CD4-positive, CD25-positive, alpha-beta regulatory T cell (primary cell): ENCODE results near the gene SMARCC1. TPM values are rescaled to one million over a fixed set of nuclear protein-coding genes. Genes with fewer than 3 reads are reported as not detected.

ENCODE experiments used
- ATAC-seq, 2 donors: fragments of 150-1000 bp; cut with Tn5 transposase; one replicate each; pipeline ENCODE4 v1.10.0; 2021; ENCODE audit warnings: low read depth in 2 of 2, moderate number of reproducible peaks in 2 of 2, moderate library complexity in 1 of 2
- DNase-seq, 3 donors: peaks; one replicate each; pipeline versions ENCODE4 v3.0.0 to v3.0.0-alpha.2; 2012 to 2022; ENCODE audit warnings: mixed read lengths in 1 of 3
- H3K27ac ChIP-seq: one replicate; pipeline ENCODE4 v1.7.0; 2013; ENCODE audit warnings: mild to moderate bottlenecking, low read length; ENCODE audit not compliant: insufficient read depth, poor library complexity, severe bottlenecking
- H3K27me3 ChIP-seq: one replicate; pipeline ENCODE4 v1.7.0; 2013; ENCODE audit warnings: low read length; ENCODE audit not compliant: control insufficient read depth, insufficient read depth
- H3K36me3 ChIP-seq: one replicate; pipeline ENCODE4 v1.7.0; 2013; ENCODE audit warnings: mild to moderate bottlenecking, low read length, moderate library complexity; ENCODE audit not compliant: control insufficient read depth, insufficient read depth
- H3K4me1 ChIP-seq: 2 replicates; pipeline ENCODE4 v1.7.0; 2013; ENCODE audit warnings: mild to moderate bottlenecking, low read length; ENCODE audit not compliant: insufficient read depth, control insufficient read depth, poor library complexity, severe bottlenecking
- H3K4me3 ChIP-seq: one replicate; pipeline ENCODE4 v1.7.0; 2013; ENCODE audit warnings: low read depth, mild to moderate bottlenecking, low read length, moderate library complexity
- H3K9me3 ChIP-seq, 2 experiments: 1 replicate in 1 of 2; 2 replicates in 1 of 2; pipeline ENCODE4 v1.7.0; 2013; ENCODE audit warnings: low read length in 2 of 2, mild to moderate bottlenecking in 1 of 2, moderate library complexity in 1 of 2; ENCODE audit not compliant: control insufficient read depth in 2 of 2
- H3K27ac Mint-ChIP-seq, 3 donors: one replicate each; pipeline ENCODE4 v1.8.0; 2020 to 2022; ENCODE audit warnings: mild to moderate bottlenecking in 3 of 3, mixed read lengths in 3 of 3, moderate library complexity in 2 of 3
- H3K27me3 Mint-ChIP-seq: one replicate; pipeline ENCODE4 v1.8.0; 2022; ENCODE audit warnings: mild to moderate bottlenecking, mixed read lengths
- H3K36me3 Mint-ChIP-seq: one replicate; pipeline ENCODE4 v1.8.0; 2020; ENCODE audit warnings: mixed read lengths
- H3K4me1 Mint-ChIP-seq, 4 donors: one replicate each; pipeline ENCODE4 v1.8.0; 2020 to 2022; ENCODE audit warnings: mixed read lengths in 4 of 4, mild to moderate bottlenecking in 1 of 4
- H3K4me3 Mint-ChIP-seq, 4 donors: one replicate each; pipeline ENCODE4 v1.8.0; 2020 to 2022; ENCODE audit warnings: mild to moderate bottlenecking in 4 of 4, mixed read lengths in 4 of 4, moderate library complexity in 3 of 4
- H3K9me3 Mint-ChIP-seq, 7 donors: one replicate each; pipeline ENCODE4 v1.8.0; 2020 to 2022; ENCODE audit warnings: mixed read lengths in 7 of 7, mild to moderate bottlenecking in 3 of 7, moderate library complexity in 2 of 7
- polyA plus RNA-seq, 4 donors: library from polyadenylated mRNA; unstranded; fragments of 300-500 nt; fragmentation: Illumina TruSeq; gene quantifications; one replicate each; pipeline ENCODE4 v1.2.3, GENCODE V29; 2021
- total RNA-seq: library from RNA; stranded (reverse); gene quantifications from one replicate; pipeline ENCODE4 v1.2.3, GENCODE V29; 2022

Gene SMARCC1
- total and polyA plus RNA-seq, 5 donors from 2014 or later: 53.2 to 132 (median 56.7) TPM

DNA sequence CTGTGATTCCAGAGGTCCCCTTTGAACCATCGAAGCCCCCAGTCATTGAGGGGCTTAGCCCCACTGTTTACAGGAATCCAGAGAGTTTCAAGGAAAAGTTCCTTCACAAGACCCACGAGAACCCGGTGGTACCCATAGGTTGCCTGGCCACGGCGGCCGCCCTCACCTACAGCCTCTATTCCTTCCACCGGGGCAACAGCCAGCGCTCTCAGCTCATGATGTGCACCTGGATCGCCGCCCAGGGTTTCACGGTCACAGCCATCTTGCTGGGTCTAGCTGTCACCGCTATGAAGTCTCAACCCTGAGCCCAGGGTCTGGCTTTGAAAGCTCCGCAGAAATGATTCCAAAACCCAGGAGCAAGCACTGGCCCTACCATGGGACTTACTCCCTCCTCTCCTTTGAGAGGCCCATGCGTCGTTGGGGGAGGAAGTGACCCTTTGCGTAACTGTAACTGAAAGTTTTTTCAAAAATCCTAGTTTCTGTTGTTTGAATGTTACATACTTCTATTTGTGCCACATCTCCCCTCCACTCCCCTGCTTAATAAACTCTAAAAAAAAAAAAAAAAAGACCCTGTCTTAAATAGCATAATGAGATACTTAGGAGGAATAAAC, 118.0 kb downstream of the SMARCC1 start:
- ATAC-seq: no peak
- peak overlapping the region in 2 of 3 donors; percentile 26 to 82 for H3K27ac Mint-ChIP-seq
- H3K4me3 Mint-ChIP-seq: no peak overlapping the region
- H3K4me1 Mint-ChIP-seq: peaks cover 0 to 12% (median 2%) of the 10 kb centered on the region in 4 donors
- no peak for DNase-seq
- Histone ChIP-seq H3K4me3 (no peak overlapping the region), H3K36me3 (peaks cover 55% of the 10 kb centered on the region), H3K27me3 (no peaks in the 10 kb centered on the region), H3K9me3 (no peaks in the 10 kb centered on the region), H3K4me1 (no peaks in the 10 kb centered on the region), H3K27ac (no peak overlapping the region)
- H3K9me3 Mint-ChIP-seq: peaks cover 0 to 2% (median 0%) of the 10 kb centered on the region in 7 donors
- peaks cover 14% of the 10 kb centered on the region for H3K36me3 Mint-ChIP-seq
- no peaks in the 10 kb centered on the region for H3K27me3 Mint-ChIP-seq

DNA sequence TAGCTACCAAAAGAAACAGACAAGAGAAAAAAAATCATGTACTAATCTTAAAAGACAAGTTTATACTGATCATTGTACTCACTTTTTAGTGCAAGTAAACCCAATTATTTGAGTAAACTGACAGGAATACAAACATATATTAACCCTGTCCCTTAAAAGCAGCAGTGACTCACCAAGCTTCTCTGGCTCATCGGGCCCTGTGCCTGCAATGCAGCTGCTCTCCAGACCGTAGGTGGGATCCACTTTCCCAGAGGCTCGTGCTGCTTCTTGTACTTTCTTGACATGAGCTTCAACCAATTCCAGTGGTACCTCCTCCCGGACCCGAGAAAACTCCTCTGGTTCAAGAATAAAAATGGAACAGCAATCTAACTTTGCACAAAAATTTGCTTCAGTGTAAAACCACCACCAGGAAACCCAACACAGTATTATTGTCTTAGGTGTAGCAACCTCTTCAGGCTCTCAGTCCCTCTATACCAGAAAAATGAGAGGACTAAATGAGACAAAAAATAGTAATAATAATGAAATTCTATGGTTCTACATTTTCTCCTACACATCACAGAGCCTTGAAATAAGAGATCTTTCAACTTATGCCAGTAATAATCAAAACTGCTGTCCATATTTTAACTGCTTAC, 120.5 kb downstream of the SMARCC1 start:
- no peaks in the 10 kb centered on the region for H3K27me3 Mint-ChIP-seq
- no peak overlapping the region for H3K27ac ChIP-seq
- peak overlapping the region in 1 of 3 donors; percentile 65 for H3K27ac Mint-ChIP-seq
- H3K9me3 Mint-ChIP-seq: peaks cover 0 to 5% (median 0%) of the 10 kb centered on the region in 7 donors
- peaks cover 0 to 18% (median 5%) of the 10 kb centered on the region in 4 donors for H3K4me1 Mint-ChIP-seq
- peaks cover 39% of the 10 kb centered on the region for H3K36me3 Mint-ChIP-seq
- H3K9me3 ChIP-seq: no peaks in the 10 kb centered on the region
- ATAC-seq: no peak
- no peak for DNase-seq
- H3K4me3 Mint-ChIP-seq: no peak overlapping the region
- H3K27me3 ChIP-seq: no peaks in the 10 kb centered on the region
- no peak overlapping the region for H3K4me3 ChIP-seq
- H3K36me3 ChIP-seq: peaks cover 54% of the 10 kb centered on the region
- H3K4me1 ChIP-seq: no peaks in the 10 kb centered on the region

DNA sequence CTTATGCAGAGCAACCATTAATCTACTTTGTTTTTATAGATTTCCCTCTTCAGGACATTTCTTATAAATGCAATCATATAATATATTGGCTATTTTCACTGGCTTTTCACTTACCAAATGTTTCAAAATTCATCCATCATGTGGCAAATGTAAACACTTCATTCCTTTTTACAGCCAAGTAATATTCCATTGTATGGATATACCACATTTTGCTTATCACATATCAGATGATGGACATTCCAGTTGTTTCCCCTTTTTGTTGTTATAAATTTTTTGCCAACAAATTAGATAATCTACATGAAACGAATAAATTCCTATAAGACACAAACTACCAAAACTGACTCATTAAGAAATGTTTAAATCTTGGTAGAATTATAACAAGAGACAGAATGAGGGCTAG, 123.2 kb downstream of the SMARCC1 start:
- H3K27ac Mint-ChIP-seq: no peak overlapping the region
- peaks cover 56% of the 10 kb centered on the region for H3K36me3 ChIP-seq
- H3K4me1 ChIP-seq: no peaks in the 10 kb centered on the region
- no peak overlapping the region for H3K27ac ChIP-seq
- no peak overlapping the region for H3K4me3 ChIP-seq
- H3K4me1 Mint-ChIP-seq: peaks cover 5 to 18% (median 8%) of the 10 kb centered on the region in 4 donors
- no peak for ATAC-seq
- H3K27me3 ChIP-seq: no peaks in the 10 kb centered on the region
- peaks cover 0 to 5% (median 0%) of the 10 kb centered on the region in 7 donors for H3K9me3 Mint-ChIP-seq
- H3K27me3 Mint-ChIP-seq: no peaks in the 10 kb centered on the region
- DNase-seq: no peak
- no peak overlapping the region for H3K4me3 Mint-ChIP-seq
- H3K9me3 ChIP-seq: no peaks in the 10 kb centered on the region
- H3K36me3 Mint-ChIP-seq: peaks cover 41% of the 10 kb centered on the region

DNA sequence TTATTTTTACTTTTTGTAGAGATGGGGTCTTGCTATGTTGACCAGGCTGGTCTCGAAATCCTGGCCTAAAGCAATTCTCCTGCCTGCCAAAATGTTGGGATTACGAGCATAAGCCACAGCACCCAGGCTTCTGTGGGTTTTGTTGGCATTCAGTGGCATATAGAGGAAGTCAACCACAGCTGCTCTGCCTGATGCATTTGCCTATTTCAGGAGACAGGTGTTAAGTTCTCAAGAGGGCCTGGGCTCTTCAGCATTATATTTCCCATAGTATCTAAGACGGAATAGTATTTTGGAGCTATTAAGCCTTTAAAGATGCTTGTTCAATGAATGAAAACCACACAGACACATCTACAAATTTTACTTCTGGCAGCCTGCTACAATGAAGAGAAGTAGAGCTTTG, 129.6 kb downstream of the SMARCC1 start:
- H3K27ac ChIP-seq: no peak overlapping the region
- Mint-ChIP-seq H3K4me1 (peaks cover 0 to 13% (median 8%) of the 10 kb centered on the region in 4 donors), H3K4me3 (no peak overlapping the region), H3K9me3 (peaks cover 0 to 1% (median 0%) of the 10 kb centered on the region in 7 donors), H3K36me3 (peaks cover 14% of the 10 kb centered on the region), H3K27me3 (no peaks in the 10 kb centered on the region), H3K27ac (peak overlapping the region in 1 of 3 donors; percentile 26)
- H3K36me3 ChIP-seq: peaks cover 47% of the 10 kb centered on the region
- H3K9me3 ChIP-seq: no peaks in the 10 kb centered on the region
- no peaks in the 10 kb centered on the region for H3K4me1 ChIP-seq
- ATAC-seq (no peak), DNase-seq (no peak)
- H3K27me3 ChIP-seq: no peaks in the 10 kb centered on the region
- H3K4me3 ChIP-seq: no peak overlapping the region

DNA sequence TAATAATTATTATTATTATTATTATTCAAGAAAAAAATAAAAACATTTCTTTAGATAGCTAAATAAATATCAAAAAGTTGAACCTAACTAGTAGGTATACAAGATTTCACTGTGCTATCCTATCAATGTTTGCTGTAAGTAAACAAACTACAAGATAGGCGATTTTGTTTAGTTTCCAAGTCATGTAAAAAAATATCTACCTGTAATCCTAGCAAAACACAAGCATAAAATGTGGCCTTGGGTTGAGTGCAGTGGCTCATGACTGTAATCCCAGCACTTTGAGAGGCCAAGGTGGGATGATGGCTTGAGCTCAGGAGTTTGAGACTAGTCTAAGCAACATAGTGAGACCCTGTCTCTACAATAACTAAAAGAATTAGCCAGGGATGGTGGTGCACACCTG, 131.4 kb downstream of the SMARCC1 start:
- DNase-seq (no peak), ATAC-seq (no peak)
- no peak overlapping the region for H3K4me3 Mint-ChIP-seq
- Histone ChIP-seq H3K27ac (no peak overlapping the region), H3K9me3 (no peaks in the 10 kb centered on the region), H3K36me3 (peaks cover 53% of the 10 kb centered on the region), H3K27me3 (no peaks in the 10 kb centered on the region), H3K4me1 (no peaks in the 10 kb centered on the region), H3K4me3 (no peak overlapping the region)
- H3K36me3 Mint-ChIP-seq: peaks cover 12% of the 10 kb centered on the region
- H3K27ac Mint-ChIP-seq: peak overlapping the region in 1 of 3 donors; percentile 60
- no peaks in the 10 kb centered on the region for H3K27me3 Mint-ChIP-seq
- no peaks in the 10 kb centered on the region for H3K9me3 Mint-ChIP-seq
- peaks cover 0 to 13% (median 8%) of the 10 kb centered on the region in 4 donors for H3K4me1 Mint-ChIP-seq

DNA sequence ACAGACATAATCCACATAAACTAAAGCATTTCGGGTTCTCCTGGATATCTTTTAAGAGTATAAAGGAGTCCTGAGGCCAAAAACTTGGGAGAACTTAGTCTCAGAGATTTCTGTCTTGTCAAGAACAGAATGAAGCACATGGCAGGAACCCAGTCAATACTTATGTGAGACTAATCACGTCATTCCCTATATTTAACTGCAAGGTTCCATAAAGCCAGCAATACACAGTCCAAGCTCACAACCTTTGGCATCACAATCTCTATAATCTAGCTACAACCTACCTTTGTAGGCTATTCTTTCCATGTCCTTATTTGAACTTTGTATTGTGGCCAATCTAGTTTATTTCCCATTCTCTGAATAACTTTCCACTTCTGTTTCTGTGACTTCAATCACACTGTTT, 134.1 kb downstream of the SMARCC1 start:
- H3K9me3 Mint-ChIP-seq: no peaks in the 10 kb centered on the region
- no peak overlapping the region for H3K4me3 Mint-ChIP-seq
- Histone ChIP-seq H3K27ac (no peak overlapping the region), H3K9me3 (no peaks in the 10 kb centered on the region), H3K36me3 (peaks cover 56% of the 10 kb centered on the region), H3K27me3 (no peaks in the 10 kb centered on the region), H3K4me1 (no peaks in the 10 kb centered on the region), H3K4me3 (no peak overlapping the region)
- H3K4me1 Mint-ChIP-seq: peaks cover 0 to 8% (median 6%) of the 10 kb centered on the region in 4 donors
- ATAC-seq (no peak), DNase-seq (no peak)
- no peaks in the 10 kb centered on the region for H3K27me3 Mint-ChIP-seq
- H3K27ac Mint-ChIP-seq: no peak overlapping the region
- H3K36me3 Mint-ChIP-seq: peaks cover 20% of the 10 kb centered on the region

DNA sequence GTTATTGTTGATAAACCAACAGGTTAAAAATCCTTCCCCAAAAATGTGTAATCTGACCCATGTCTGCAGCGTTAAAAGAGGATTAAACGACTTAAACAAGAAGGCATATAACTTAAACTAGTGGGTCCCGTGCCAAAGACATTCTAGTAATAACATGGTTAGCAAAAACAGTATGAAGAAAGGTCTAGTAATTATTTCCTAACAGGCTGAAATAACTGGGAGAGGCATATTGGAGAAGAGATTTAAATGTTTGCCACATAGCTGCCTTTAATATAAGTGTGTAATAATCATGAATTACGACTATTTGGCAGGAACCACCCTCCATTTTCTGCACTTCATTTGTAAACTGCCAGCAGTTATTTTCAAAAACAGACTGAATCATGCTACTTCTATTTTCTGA, 135.3 kb downstream of the SMARCC1 start:
- Histone ChIP-seq H3K27me3 (no peaks in the 10 kb centered on the region), H3K9me3 (no peaks in the 10 kb centered on the region), H3K4me1 (no peaks in the 10 kb centered on the region), H3K4me3 (no peak overlapping the region), H3K36me3 (peaks cover 62% of the 10 kb centered on the region), H3K27ac (no peak overlapping the region)
- ATAC-seq: no peak
- Mint-ChIP-seq H3K27ac (peak overlapping the region in 1 of 3 donors; percentile 69), H3K4me1 (peaks cover 0 to 10% (median 8%) of the 10 kb centered on the region in 4 donors), H3K36me3 (peaks cover 23% of the 10 kb centered on the region), H3K27me3 (no peaks in the 10 kb centered on the region), H3K9me3 (no peaks in the 10 kb centered on the region), H3K4me3 (no peak overlapping the region)
- DNase-seq: no peak

DNA sequence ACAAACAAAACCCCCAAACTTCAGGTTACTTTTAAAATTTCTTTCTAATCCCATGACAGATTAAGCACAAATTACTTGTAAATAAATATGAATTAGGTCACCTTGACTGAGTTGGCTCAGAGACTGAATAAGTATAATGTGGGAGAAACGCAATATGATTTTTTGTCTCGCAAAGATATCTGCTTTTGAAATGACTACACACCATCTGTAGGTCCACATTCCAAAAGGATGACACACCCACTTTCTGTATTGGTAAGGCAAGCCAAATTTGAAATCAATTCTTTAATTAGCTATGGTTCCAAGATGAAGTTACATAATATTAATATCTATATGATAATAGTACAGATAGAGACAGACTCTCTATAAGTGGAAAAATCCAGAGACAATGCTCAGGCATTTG, 136.1 kb downstream of the SMARCC1 start:
- peaks cover 62% of the 10 kb centered on the region for H3K36me3 ChIP-seq
- no peaks in the 10 kb centered on the region for H3K27me3 ChIP-seq
- H3K4me1 ChIP-seq: no peaks in the 10 kb centered on the region
- no peaks in the 10 kb centered on the region for H3K27me3 Mint-ChIP-seq
- H3K27ac ChIP-seq: no peak overlapping the region
- no peak overlapping the region for H3K27ac Mint-ChIP-seq
- DNase-seq (no peak), ATAC-seq (no peak)
- H3K9me3 ChIP-seq: no peaks in the 10 kb centered on the region
- H3K9me3 Mint-ChIP-seq: no peaks in the 10 kb centered on the region
- peaks cover 0 to 10% (median 9%) of the 10 kb centered on the region in 4 donors for H3K4me1 Mint-ChIP-seq
- H3K36me3 Mint-ChIP-seq: peaks cover 23% of the 10 kb centered on the region
- no peak overlapping the region for H3K4me3 Mint-ChIP-seq
- no peak overlapping the region for H3K4me3 ChIP-seq
